Astrocyte of the spinal cord (primary cell): ENCODE measurements around the gene ELL2.
"Not testable (repeated sequence)": the region's sequence is repeated elsewhere in the genome, so short reads cannot be mapped to it uniquely, and the experiment has no call there.

Experiments
- DNase-seq: peaks from one replicate; pipeline ENCODE4 v3.0.0; 2011; ENCODE audit warnings: low read depth, low spot score
- H3K4me3 ChIP-seq: 2 replicates; pipeline ENCODE4 v1.5.1; 2011; ENCODE audit warnings: low read depth, mild to moderate bottlenecking, low read length, moderate library complexity
- CTCF ChIP-seq: IDR thresholded peaks from 2 replicates; pipeline ENCODE4 v1.5.1; 2012; ENCODE audit warnings: low read depth, mild to moderate bottlenecking, low read length, inconsistent platforms
- in situ Hi-C: cut with HindIII; loops from 2 replicates; pipeline ENCODE4 v1.10.0; 2017; ENCODE audit warnings: low sequenced_read_pairs

Gene ELL2

GRCh38 chr5:95931079-95931833, 30.4 kb downstream of the ELL2 start:
- TF ChIP-seq CTCF: no peak
- DNase-seq: no peak
- no peak overlapping the region for H3K4me3 ChIP-seq
- in situ Hi-C loops: no loop called here

GRCh38 chr5:95930141-95930930, 31.3 kb downstream of the ELL2 start:
- DNase-seq: no peak
- no peak overlapping the region for H3K4me3 ChIP-seq
- TF ChIP-seq CTCF: no peak
- in situ Hi-C loops: no loop called here

- DNase-seq: no peak
- no peak overlapping the region for H3K4me3 ChIP-seq
- no peak for TF ChIP-seq CTCF
- in situ Hi-C loops: no loop called here
Observed at GRCh38 chr5:95928724-95929253, 32.9 kb downstream of the ELL2 start.

GRCh38 chr5:95927927-95928723, 33.5 kb downstream of the ELL2 start:
- in situ Hi-C loops: no loop called here
- DNase-seq: no peak

GRCh38 chr5:95927300-95927699, 34.4 kb downstream of the ELL2 start:
- DNase-seq, in situ Hi-C loops, H3K4me3 ChIP-seq: not testable (repeated sequence)

More at GRCh38 chr5:95927927-95928723, 33.5 kb downstream of the ELL2 start:
- H3K4me3 ChIP-seq: no peak overlapping the region
- TF ChIP-seq CTCF: no peak

- in situ Hi-C loops: no loop called here
- no peak overlapping the region for H3K4me3 ChIP-seq
- DNase-seq: no peak
- TF ChIP-seq CTCF: no peak
Observed at GRCh38 chr5:95925939-95926338, 35.7 kb downstream of the ELL2 start.
